HG03442 (cell line): Measurements from ENCODE around the gene FOLH1.
"Not testable (repeated sequence)": the region's sequence is repeated elsewhere in the genome, so short reads cannot be mapped to it uniquely, and the experiment has no call there.

Experiments
- ATAC-seq: cut with Tn5 transposase; IDR thresholded peaks from one replicate; pipeline ENCODE4 v1.9.1; 2021; ENCODE audit warnings: mild to moderate bottlenecking, moderate library complexity; ENCODE audit not compliant: unreplicated experiment

Gene FOLH1

GRCh38 chr11:49184756-49185155 is 23.6 kb downstream of the FOLH1 start:
- ATAC-seq = not testable (repeated sequence)

DNA sequence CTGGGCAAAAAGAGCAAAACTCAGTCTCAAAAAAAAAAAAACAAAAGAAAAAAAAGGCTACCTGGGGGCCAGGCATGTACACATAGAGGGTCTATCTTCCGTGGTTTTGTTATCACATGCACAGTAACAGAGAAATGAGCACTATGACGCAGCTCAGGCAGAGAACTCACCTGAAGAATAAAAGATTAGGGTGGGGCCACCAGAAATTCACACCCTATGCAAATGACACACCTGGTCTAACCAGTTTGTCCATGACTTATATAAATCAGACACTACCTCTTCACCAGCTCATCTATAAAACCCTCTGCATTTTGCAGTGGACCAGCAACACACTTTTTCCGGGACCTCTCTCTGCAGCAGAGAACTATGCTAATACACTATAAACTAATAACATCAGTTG is 30.5 kb downstream of the FOLH1 start:
- not testable (repeated sequence) for ATAC-seq

GRCh38 chr11:49175378-49175777 is 33.0 kb downstream of the FOLH1 start:
- not testable (repeated sequence) for ATAC-seq

GRCh38 chr11:49174691-49175366 is 33.6 kb downstream of the FOLH1 start:
- not testable (repeated sequence) for ATAC-seq

DNA sequence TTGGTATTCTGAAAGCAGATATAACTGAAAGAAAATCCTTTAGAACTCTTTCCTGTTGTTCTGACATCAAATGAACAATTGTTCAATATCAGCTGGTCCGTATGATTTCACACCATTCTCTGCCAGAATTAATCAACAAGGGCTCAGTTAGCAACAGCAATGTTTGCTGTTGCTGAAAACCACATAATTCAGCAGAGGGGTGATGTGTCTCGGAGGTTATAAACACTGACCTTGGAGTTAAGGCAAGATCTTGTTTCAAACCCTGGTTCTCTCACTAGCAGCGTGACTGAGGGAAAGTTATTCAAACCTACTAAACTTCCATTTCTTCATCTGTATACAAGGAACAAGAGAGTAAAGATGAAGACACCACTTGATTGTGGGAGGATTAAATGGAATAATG is 36.8 kb downstream of the FOLH1 start:
- not testable (repeated sequence) for ATAC-seq

DNA sequence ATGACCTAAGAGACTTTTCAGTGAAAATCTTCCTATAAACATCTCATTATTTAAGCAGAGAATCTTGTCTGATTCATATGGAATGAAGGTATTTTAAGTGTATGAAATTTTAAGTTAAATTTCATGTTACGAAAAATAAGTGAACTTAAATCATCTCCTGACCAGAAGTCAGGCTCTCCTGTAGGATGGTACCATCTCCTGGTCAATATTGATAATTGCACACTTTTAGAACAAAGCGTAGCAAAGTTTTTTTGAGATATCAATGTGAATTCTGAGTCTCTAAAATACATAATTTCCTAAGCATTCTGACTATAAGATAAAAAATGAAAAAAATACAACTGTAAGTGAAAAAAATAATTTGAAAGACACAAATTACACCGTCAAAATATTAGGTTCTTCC is 38.8 kb downstream of the FOLH1 start:
- ATAC-seq = not testable (repeated sequence)

- not testable (repeated sequence) for ATAC-seq
These were observed 39.4 kb downstream of the FOLH1 start for GRCh38 chr11:49168992-49169391.

GRCh38 chr11:49151211-49151610 is 57.2 kb downstream of the FOLH1 start:
- ATAC-seq = no peak

GRCh38 chr11:49102356-49102755 is 106.0 kb downstream of the FOLH1 start:
- not testable (repeated sequence) for ATAC-seq
